Endothelial cell of umbilical vein (primary cell): ENCODE results near the gene KIF1B. TPM values are rescaled to one million over a fixed set of nuclear protein-coding genes. Genes with fewer than 3 reads are reported as not detected.

Experiments
- BruUV-seq: library from RNA; stranded (reverse); fragments of 400-500 nt; replicated peaks from 2 replicates; lab custom pipeline; 2021; lab: Mats Ljungman, UMichigan
- CTCF ChIA-PET: fragments of 300-600, 350-600 bp; sonication (Branson Sonifier 250); formaldehyde crosslinking; loops from one replicate; lab custom pipeline; 2021; ENCODE audit warnings: antibody characterized with exemption, inconsistent platforms; lab: Charles Lee
- POLR2A ChIA-PET: fragments of 300-600, 350-600 bp; sonication (Branson Sonifier 250); formaldehyde crosslinking; loops from one replicate; lab custom pipeline; 2021; ENCODE audit warnings: antibody characterized with exemption, inconsistent platforms; lab: Charles Lee
- DNase-seq: peaks from one replicate; pipeline ENCODE4 v3.0.0-alpha.2; 2011; ENCODE audit warnings: low read depth, low spot score
- FAIRE-seq: peaks from 2 replicates; lab custom pipeline; 2011; peaks lifted over from hg19 to GRCh38; lab: Jason Lieb, UNC
- H2AFZ ChIP-seq: 2 replicates; pipeline ENCODE4 v1.6.0; 2012; ENCODE audit warnings: low read depth, low read length, control low read depth, inconsistent platforms
- H3K27ac ChIP-seq: 2 replicates; pipeline ENCODE4 v1.5.1; 2011; ENCODE audit warnings: low read depth, mild to moderate bottlenecking, control low read depth, low read length, moderate library complexity; ENCODE audit not compliant: insufficient read depth
- H3K27me3 ChIP-seq, 2 experiments: 2 replicates each; pipeline versions ENCODE4 v1.6.0 to v1.6.1; 2011; ENCODE audit warnings: low read length in 2 of 2, mixed read lengths in 1 of 2; ENCODE audit not compliant: control insufficient read depth in 2 of 2, insufficient read depth in 2 of 2
- H3K36me3 ChIP-seq, 2 experiments: 2 replicates in 1 of 2; 3 replicates in 1 of 2; pipeline ENCODE4 v1.5.1; 2011; ENCODE audit warnings: low read length in 2 of 2, mild to moderate bottlenecking in 1 of 2, moderate library complexity in 1 of 2; ENCODE audit not compliant: control insufficient read depth in 2 of 2, insufficient read depth in 2 of 2; ENCODE audit errors: extremely low read depth in 1 of 2
- H3K4me1 ChIP-seq: 3 replicates; pipeline ENCODE4 v1.5.1; 2011; ENCODE audit warnings: mild to moderate bottlenecking, low read length; ENCODE audit not compliant: control insufficient read depth, insufficient read depth; ENCODE audit errors: extremely low read depth
- H3K4me2 ChIP-seq: 2 replicates; pipeline ENCODE4 v1.6.1; 2011; ENCODE audit warnings: low read length, control low read depth, mixed read lengths; ENCODE audit not compliant: insufficient read depth
- H3K4me3 ChIP-seq, 3 experiments: fragments of 200-600 bp in 1 of 3; sonication (generic), shearing (Covaris generic) in 1 of 3; replicated peaks in 1 of 3; 2 replicates each; pipeline ENCODE4 v1.5.1; 2011 to 2016; ENCODE audit warnings: control low read depth in 3 of 3, low read length in 3 of 3, mild to moderate bottlenecking in 2 of 3, inconsistent platforms in 1 of 3, low read depth in 1 of 3, moderate library complexity in 1 of 3; ENCODE audit not compliant: insufficient read depth in 1 of 3
- H3K79me2 ChIP-seq: 2 replicates; pipeline ENCODE4 v1.6.0; 2012; ENCODE audit warnings: low read length, inconsistent platforms; ENCODE audit not compliant: control insufficient read depth, insufficient read depth
- H3K9ac ChIP-seq: replicated peaks from 2 replicates; pipeline ENCODE3; 2011; ENCODE audit warnings: low read length, control low read depth; ENCODE audit not compliant: insufficient read depth; ENCODE audit errors: extremely low read depth
- H3K9me1 ChIP-seq: replicated peaks from 3 replicates; pipeline ENCODE4 v1.6.0; 2011; ENCODE audit warnings: mild to moderate bottlenecking, low read length; ENCODE audit not compliant: control insufficient read depth, insufficient read depth; ENCODE audit errors: extremely low read depth
- H3K9me3 ChIP-seq: replicated peaks from 2 replicates; pipeline ENCODE4 v1.5.1; 2012; ENCODE audit warnings: low read length, inconsistent platforms; ENCODE audit not compliant: control insufficient read depth, insufficient read depth
- H4K20me1 ChIP-seq: replicated peaks from 2 replicates; pipeline ENCODE3; 2011; ENCODE audit warnings: mild to moderate bottlenecking, low read length; ENCODE audit not compliant: control insufficient read depth, insufficient read depth; ENCODE audit errors: extremely low read depth
- FOS ChIP-seq: IDR thresholded peaks from 2 replicates; pipeline ENCODE4 v1.6.1; 2011; ENCODE audit warnings: mild to moderate bottlenecking, low read length, moderate library complexity, borderline replicate concordance; ENCODE audit not compliant: insufficient read depth
- GATA2 ChIP-seq: IDR thresholded peaks from 2 replicates; pipeline ENCODE4 v1.7.0; 2011; ENCODE audit warnings: low read depth, mild to moderate bottlenecking, moderate library complexity, mixed read lengths, low read length; ENCODE audit not compliant: insufficient read length, insufficient read depth
- JUN ChIP-seq: IDR thresholded peaks from 2 replicates; pipeline ENCODE4 v1.6.1; 2011; ENCODE audit warnings: borderline replicate concordance, low read depth; ENCODE audit not compliant: insufficient read length, insufficient read depth
- POLR2A ChIP-seq: IDR thresholded peaks from 2 replicates; pipeline ENCODE4 v1.6.1; 2012; ENCODE audit warnings: low read depth, mild to moderate bottlenecking, control low read depth, low read length
- dilution Hi-C: fragments of 300-500 bp; cut with MboI; formaldehyde crosslinking; loops from one replicate; pipeline ENCODE4 v1.15.0; 2019; ENCODE audit warnings: low sequenced_read_pairs; ENCODE audit not compliant: extremely low pct_ligation_motif_present
- intact Hi-C: fragments of 100-400 bp; cut with micrococcal nuclease; formaldehyde crosslinking; loops from one replicate; pipeline ENCODE4 v1.10.0; 2022
- polyA plus RNA-seq, 4 experiments: library from polyadenylated mRNA; depleted of rRNA in 3 of 4; stranded (reverse) in 3 of 4; unstranded in 1 of 4; fragments of >200 nt; gene quantifications; 2 replicates each; pipeline versions ENCODE4 v1.2.1 to v1.2.3, GENCODE V29; 2011 to 2012; ENCODE audit warnings: missing spikeins in 1 of 4
- total RNA-seq: library from RNA; stranded (reverse); gene quantifications from 2 replicates; pipeline ENCODE4 v1.2.3, GENCODE V29; 2021
- TF ChIP-seq, protein P1 (sequence below): IDR thresholded peaks from 2 replicates; pipeline ENCODE4 v1.6.1; 2011; ENCODE audit not compliant: insufficient read depth, insufficient read length
- TF ChIP-seq, protein P2 (sequence below), 2 donors: IDR thresholded peaks; 1 replicate in 1 of 2; 2 replicates in 1 of 2; pipeline ENCODE4 v1.5.1; 2011; ENCODE audit warnings: low read length in 2 of 2, mild to moderate bottlenecking in 2 of 2, moderate library complexity in 2 of 2, control low read depth in 1 of 2, inconsistent platforms in 1 of 2, low read depth in 1 of 2; ENCODE audit not compliant: insufficient read depth in 1 of 2; ENCODE audit errors: extremely low read depth in 1 of 2

KIF1B gene
- total and polyA plus RNA-seq, 2 donors (not counting 3 experiments of a cell fraction or from before 2014, with no cell fraction given): 14.8 to 58.6 TPM

DNA sequence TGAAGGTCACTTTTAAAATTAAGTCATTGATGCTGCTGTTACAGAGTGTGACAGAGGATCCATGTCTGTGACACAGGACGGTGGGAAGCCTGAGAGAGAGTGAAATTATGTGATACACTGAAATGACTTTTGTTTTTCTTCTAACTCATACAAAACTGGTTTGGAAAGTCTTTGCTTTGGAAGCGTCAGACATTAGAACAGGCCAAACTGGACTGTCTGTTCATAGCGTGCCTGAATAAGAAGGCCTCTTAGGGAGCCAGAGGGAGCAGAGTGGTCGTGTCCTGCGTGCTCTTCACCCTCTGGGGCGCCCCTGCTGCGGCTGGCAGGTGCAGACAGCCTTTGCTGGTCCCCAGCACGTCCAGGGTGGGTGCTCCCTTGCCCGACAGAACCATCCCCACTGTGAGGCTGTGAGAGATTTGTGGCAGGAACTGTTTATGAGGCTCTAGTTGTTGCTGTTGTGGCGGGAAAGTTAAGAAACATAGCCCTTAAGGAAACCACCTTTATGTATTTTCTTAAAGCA lies 168.8 kb downstream of the KIF1B start:
- dilution Hi-C loops: no loop called here
- Histone ChIP-seq H3K4me2 (no peak overlapping the region), H3K27ac (peak overlapping the region; percentile 60), H4K20me1 (no peaks in the 10 kb centered on the region), H3K9me1 (no peaks in the 10 kb centered on the region), H3K4me3 (no peak overlapping the region), H3K36me3 (peaks cover 2 to 20% of the 10 kb centered on the region in 2 experiments), H3K4me1 (peaks cover 3% of the 10 kb centered on the region), H2AFZ (no peak overlapping the region), H3K79me2 (no peaks in the 10 kb centered on the region), H3K27me3 (no peaks in the 10 kb centered on the region), H3K9ac (no peak overlapping the region), H3K9me3 (no peaks in the 10 kb centered on the region)
- ChIA-PET POLR2A (interaction anchor here (0.9 kb wide), 1 partner anchor 36 kb away, joined by 3 read pairs; no protein-coding TSS in a partner anchor), CTCF (interaction anchor here (1.1 to 2.3 kb wide), 7 partner anchors 9 to 115 kb away, joined by 4 to 58 read pairs (median 22); partner anchors contain the start of genes CENPS and PGD)
- TF ChIP-seq, protein P1, sequence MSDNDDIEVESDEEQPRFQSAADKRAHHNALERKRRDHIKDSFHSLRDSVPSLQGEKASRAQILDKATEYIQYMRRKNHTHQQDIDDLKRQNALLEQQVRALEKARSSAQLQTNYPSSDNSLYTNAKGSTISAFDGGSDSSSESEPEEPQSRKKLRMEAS: no peak
- TF ChIP-seq FOS (no peak), JUN (no peak), GATA2 (no peak), POLR2A (no peak)
- TF ChIP-seq, protein P2, sequence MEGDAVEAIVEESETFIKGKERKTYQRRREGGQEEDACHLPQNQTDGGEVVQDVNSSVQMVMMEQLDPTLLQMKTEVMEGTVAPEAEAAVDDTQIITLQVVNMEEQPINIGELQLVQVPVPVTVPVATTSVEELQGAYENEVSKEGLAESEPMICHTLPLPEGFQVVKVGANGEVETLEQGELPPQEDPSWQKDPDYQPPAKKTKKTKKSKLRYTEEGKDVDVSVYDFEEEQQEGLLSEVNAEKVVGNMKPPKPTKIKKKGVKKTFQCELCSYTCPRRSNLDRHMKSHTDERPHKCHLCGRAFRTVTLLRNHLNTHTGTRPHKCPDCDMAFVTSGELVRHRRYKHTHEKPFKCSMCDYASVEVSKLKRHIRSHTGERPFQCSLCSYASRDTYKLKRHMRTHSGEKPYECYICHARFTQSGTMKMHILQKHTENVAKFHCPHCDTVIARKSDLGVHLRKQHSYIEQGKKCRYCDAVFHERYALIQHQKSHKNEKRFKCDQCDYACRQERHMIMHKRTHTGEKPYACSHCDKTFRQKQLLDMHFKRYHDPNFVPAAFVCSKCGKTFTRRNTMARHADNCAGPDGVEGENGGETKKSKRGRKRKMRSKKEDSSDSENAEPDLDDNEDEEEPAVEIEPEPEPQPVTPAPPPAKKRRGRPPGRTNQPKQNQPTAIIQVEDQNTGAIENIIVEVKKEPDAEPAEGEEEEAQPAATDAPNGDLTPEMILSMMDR (IDR thresholded peaks at IDR 0.05; ENCODE audit: extremely low read depth in 1 of 2, insufficient read depth in 1 of 2, low read depth in 1 of 2, low read length in 2 of 2): no peak
- intact Hi-C loops: loop anchor here (5.0 kb wide), 1 partner anchor 488 kb away; no protein-coding TSS in a partner anchor
- no peak for DNase-seq
- BruUV-seq: no TSS peak
- no peak for FAIRE-seq
